Peyer's patch (tissue), 4 donors: ENCODE measurements around the gene APAF1. TPM values are rescaled to one million over a fixed set of nuclear protein-coding genes. Genes with fewer than 3 reads are reported as not detected.

Experiments used
- DNase-seq, 3 donors: peaks; one replicate each; pipeline ENCODE4 v3.0.0-alpha.2; 2017 to 2019
- H3K27ac ChIP-seq, 4 donors: fragments of 200-600 bp; sonication (generic); one replicate each; pipeline ENCODE4 v1.5.1; 2016 to 2019
- H3K27me3 ChIP-seq, 2 donors: fragments of 200-600 bp; sonication (generic); one replicate each; pipeline ENCODE4 v1.5.1; 2019
- H3K36me3 ChIP-seq, 3 donors: fragments of 200-600 bp; sonication (generic); one replicate each; pipeline ENCODE4 v1.5.1; 2016 to 2019
- H3K4me1 ChIP-seq, 4 donors: fragments of 200-600 bp; sonication (generic); one replicate each; pipeline ENCODE4 v1.5.1; 2016 to 2019
- H3K4me3 ChIP-seq, 4 donors: fragments of 200-600 bp; sonication (generic); 1 replicate in 3 of 4; 2 replicates in 1 of 4; pipeline ENCODE4 v1.5.1; 2016 to 2019; ENCODE audit warnings: mild to moderate bottlenecking in 1 of 4
- H3K9me3 ChIP-seq, 4 donors: fragments of 200-600 bp; sonication (generic); one replicate each; pipeline ENCODE4 v1.5.1; 2016 to 2019; ENCODE audit warnings: mild to moderate bottlenecking in 1 of 4
- CTCF ChIP-seq, 6 experiments: fragments of 450-650 bp in 4 of 6; fragments of 200-600 bp in 2 of 6; sonication (generic) in 1 of 6; IDR thresholded peaks; one replicate each; pipeline ENCODE4 v1.5.1; 2017 to 2019; ENCODE audit warnings: antibody characterized with exemption in 6 of 6, mild to moderate bottlenecking in 3 of 6, moderate library complexity in 1 of 6
- POLR2A ChIP-seq, 2 donors: fragments of 450-650 bp; IDR thresholded peaks; one replicate each; pipeline ENCODE4 v1.5.1; 2017; ENCODE audit warnings: antibody characterized with exemption in 2 of 2, mild to moderate bottlenecking in 2 of 2, moderate library complexity in 2 of 2
- total RNA-seq, 4 donors: library from RNA; depleted of rRNA; stranded (reverse); fragments of >200 nt; gene quantifications; one replicate each; pipeline ENCODE4 v1.1.0, GENCODE V29; 2016

Gene APAF1
- total RNA-seq, 4 donors from 2014 or later = 14.7 to 28.9 (median 22.7) TPM

GRCh38 chr12:98612696-98613334 is 32.3 kb upstream of the APAF1 start:
- Histone ChIP-seq H3K4me3 (no peak overlapping the region), H3K36me3 (no peaks in the 10 kb centered on the region), H3K9me3 (no peaks in the 10 kb centered on the region), H3K27me3 (no peaks in the 10 kb centered on the region), H3K4me1 (no peaks in the 10 kb centered on the region), H3K27ac (peak overlapping the region in 1 of 4 donors; percentile 57)
- DNase-seq = peak in 1 of 3 donors; percentile 49
- TF ChIP-seq CTCF (IDR thresholded peaks at IDR 0.05) = no peak
- TF ChIP-seq POLR2A (IDR thresholded peaks at IDR 0.05) = no peak

- Histone ChIP-seq H3K27me3 (no peaks in the 10 kb centered on the region), H3K4me1 (no peaks in the 10 kb centered on the region), H3K4me3 (no peak overlapping the region), H3K9me3 (no peaks in the 10 kb centered on the region), H3K27ac (no peak overlapping the region), H3K36me3 (no peaks in the 10 kb centered on the region)
- no peak for TF ChIP-seq POLR2A (IDR thresholded peaks at IDR 0.05)
- no peak for TF ChIP-seq CTCF (IDR thresholded peaks at IDR 0.05)
- DNase-seq = no peak
These were observed 26.1 kb upstream of the APAF1 start for GRCh38 chr12:98618952-98619351.

DNA sequence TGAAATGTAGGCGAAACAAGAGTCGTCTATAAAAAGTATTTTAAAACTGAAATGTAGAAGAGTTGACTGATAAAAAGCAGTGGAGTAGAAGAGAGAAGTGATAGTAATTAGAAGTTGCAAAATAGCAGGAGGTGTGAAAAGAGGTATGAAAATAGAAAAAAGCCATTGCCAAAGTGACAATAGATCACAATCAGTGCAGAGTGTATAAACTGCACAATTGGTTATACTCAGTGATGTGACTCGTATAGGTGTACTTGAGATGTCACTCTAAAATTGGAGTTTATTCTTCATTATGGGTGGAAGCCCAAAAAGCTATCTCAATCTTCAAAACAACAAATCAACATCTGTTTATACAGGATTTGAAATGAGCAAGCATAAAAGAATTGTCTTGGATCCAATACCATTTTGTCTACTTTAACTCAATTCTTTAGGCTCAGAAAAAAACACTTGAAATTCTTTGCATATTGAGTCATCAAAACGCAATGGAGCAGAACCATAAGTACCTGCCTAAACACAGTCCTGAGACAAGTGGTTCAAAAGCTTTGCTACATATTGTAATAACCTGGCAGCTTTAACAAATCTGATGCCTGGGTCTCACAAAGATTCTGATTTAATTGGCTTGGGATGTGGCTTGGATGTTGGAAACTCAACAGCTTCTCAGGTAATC is 9.3 kb upstream of the APAF1 start:
- H3K4me1 ChIP-seq = no peaks in the 10 kb centered on the region
- H3K4me3 ChIP-seq = no peak overlapping the region
- no peaks in the 10 kb centered on the region for H3K27me3 ChIP-seq
- H3K36me3 ChIP-seq = no peaks in the 10 kb centered on the region
- no peaks in the 10 kb centered on the region for H3K9me3 ChIP-seq
- no peak for DNase-seq
- no peak for TF ChIP-seq POLR2A (IDR thresholded peaks at IDR 0.05)
- TF ChIP-seq CTCF (IDR thresholded peaks at IDR 0.05) = no peak
- no peak overlapping the region for H3K27ac ChIP-seq

DNA sequence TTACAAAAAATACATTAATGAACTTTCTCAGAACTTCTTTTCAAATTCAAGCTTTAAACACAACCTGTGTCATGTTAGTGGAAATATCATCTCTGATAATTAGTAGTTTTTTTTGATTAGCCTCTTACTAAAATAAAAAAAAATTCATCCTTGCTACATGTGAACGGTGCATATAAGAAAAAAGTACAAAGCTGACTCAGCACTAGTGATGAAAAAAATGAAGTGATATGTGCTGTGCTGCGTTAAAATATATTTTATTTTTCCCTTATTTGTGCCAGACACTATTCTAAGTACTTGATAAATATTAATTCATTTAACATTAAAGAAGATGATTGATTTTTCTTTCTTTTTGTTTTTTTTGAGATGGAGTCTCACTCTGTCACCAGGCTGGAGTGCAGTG is 8.0 kb upstream of the APAF1 start:
- H3K27me3 ChIP-seq = no peaks in the 10 kb centered on the region
- no peak for DNase-seq

GRCh38 chr12:98638009-98638408 is 7.1 kb upstream of the APAF1 start:
- H3K27me3 ChIP-seq = no peaks in the 10 kb centered on the region

More for the DNA sequence above, 8.0 kb upstream of the APAF1 start:
- no peaks in the 10 kb centered on the region for H3K36me3 ChIP-seq
- TF ChIP-seq POLR2A (IDR thresholded peaks at IDR 0.05) (no peak), CTCF (IDR thresholded peaks at IDR 0.05) (no peak)
- no peak overlapping the region for H3K4me3 ChIP-seq
- no peaks in the 10 kb centered on the region for H3K4me1 ChIP-seq
- H3K27ac ChIP-seq = no peak overlapping the region
- no peaks in the 10 kb centered on the region for H3K9me3 ChIP-seq

More at GRCh38 chr12:98638009-98638408, 7.1 kb upstream of the APAF1 start:
- no peak overlapping the region for H3K27ac ChIP-seq
- no peaks in the 10 kb centered on the region for H3K4me1 ChIP-seq
- no peaks in the 10 kb centered on the region for H3K9me3 ChIP-seq
- no peak overlapping the region for H3K4me3 ChIP-seq
- TF ChIP-seq CTCF (IDR thresholded peaks at IDR 0.05) = no peak
- TF ChIP-seq POLR2A (IDR thresholded peaks at IDR 0.05) = no peak
- H3K36me3 ChIP-seq = no peaks in the 10 kb centered on the region
- DNase-seq = no peak
